Neuronal stem cell (in vitro differentiated cells): Measurements from ENCODE around the gene HPCAL4.

Experiments used
- DNase-seq: peaks from one replicate; pipeline ENCODE4 v3.0.0-alpha.2; 2013; ENCODE audit warnings: low spot score
- H2AFZ ChIP-seq: one replicate; pipeline ENCODE4 v1.6.1; 2013; ENCODE audit warnings: mild to moderate bottlenecking, low read length, inconsistent platforms
- H2AK5ac ChIP-seq: 2 replicates; pipeline ENCODE4 v1.6.1; 2013; ENCODE audit warnings: low read depth, mild to moderate bottlenecking, inconsistent platforms, low read length, moderate library complexity, mixed read lengths
- H2BK120ac ChIP-seq: 2 replicates; pipeline ENCODE4 v1.6.1; 2013; ENCODE audit warnings: low read depth, mild to moderate bottlenecking, inconsistent platforms, low read length, moderate library complexity, mixed read lengths
- H2BK12ac ChIP-seq: one replicate; pipeline ENCODE4 v1.6.1; 2013; ENCODE audit warnings: low read length, inconsistent platforms
- H2BK15ac ChIP-seq: 2 replicates; pipeline ENCODE4 v1.6.1; 2013; ENCODE audit warnings: mild to moderate bottlenecking, low read length, inconsistent platforms, mixed read lengths
- H2BK5ac ChIP-seq: one replicate; pipeline ENCODE4 v1.6.1; 2013; ENCODE audit warnings: inconsistent platforms, mild to moderate bottlenecking, low read length, moderate library complexity
- H3K14ac ChIP-seq: one replicate; pipeline ENCODE4 v1.6.1; 2013; ENCODE audit warnings: low read length, inconsistent platforms
- H3K18ac ChIP-seq: 2 replicates; pipeline ENCODE4 v1.6.1; 2013; ENCODE audit warnings: low read length, inconsistent platforms
- H3K23ac ChIP-seq: 2 replicates; pipeline ENCODE4 v1.6.1; 2013; ENCODE audit warnings: low read depth, mild to moderate bottlenecking, mixed read lengths, low read length, inconsistent platforms; ENCODE audit not compliant: poor library complexity
- H3K27ac ChIP-seq: replicated peaks from 3 replicates; pipeline ENCODE4 v1.5.1; 2013; ENCODE audit warnings: low read length, inconsistent platforms
- H3K27me3 ChIP-seq, 3 experiments: 2 replicates each; pipeline ENCODE4 v1.6.1; 2013; ENCODE audit warnings: low read length in 3 of 3, mild to moderate bottlenecking in 2 of 3, inconsistent platforms in 1 of 3, low read depth in 1 of 3, mixed read lengths in 1 of 3, moderate library complexity in 1 of 3; ENCODE audit not compliant: control insufficient read depth in 3 of 3, insufficient read depth in 3 of 3
- H3K36me3 ChIP-seq, 2 donors: replicated peaks in 1 of 2; 2 replicates each; pipeline ENCODE4 v1.6.1; 2013; ENCODE audit warnings: low read length in 2 of 2; ENCODE audit not compliant: control insufficient read depth in 2 of 2, insufficient read depth in 2 of 2
- H3K4ac ChIP-seq: 2 replicates; pipeline ENCODE4 v1.6.1; 2013; ENCODE audit warnings: inconsistent platforms, mild to moderate bottlenecking, low read length, moderate library complexity
- H3K4me1 ChIP-seq, 2 donors: 1 replicate in 1 of 2; 2 replicates in 1 of 2; pipeline ENCODE4 v1.6.1; 2013; ENCODE audit warnings: low read length in 2 of 2, low read depth in 1 of 2; ENCODE audit not compliant: control insufficient read depth in 2 of 2, insufficient read depth in 1 of 2
- H3K4me2 ChIP-seq: one replicate; pipeline ENCODE4 v1.6.1; 2013; ENCODE audit warnings: mild to moderate bottlenecking, low read length, inconsistent platforms; ENCODE audit not compliant: insufficient read depth, poor library complexity, severe bottlenecking
- H3K4me3 ChIP-seq, 2 donors: 2 replicates each; pipeline ENCODE4 v1.5.1; 2013; ENCODE audit warnings: low read length in 2 of 2, mild to moderate bottlenecking in 2 of 2, inconsistent platforms in 1 of 2, moderate library complexity in 1 of 2
- H3K79me1 ChIP-seq: one replicate; pipeline ENCODE4 v1.6.1; 2013; ENCODE audit warnings: low read depth, mild to moderate bottlenecking, inconsistent platforms, low read length, moderate library complexity
- H3K9ac ChIP-seq: one replicate; pipeline ENCODE4 v1.6.1; 2013; ENCODE audit warnings: mild to moderate bottlenecking, low read depth, low read length, inconsistent platforms; ENCODE audit not compliant: poor library complexity
- H3K9me3 ChIP-seq, 2 donors: replicated peaks in 1 of 2; 2 replicates each; pipeline versions ENCODE3 to v1.6.1; 2013; ENCODE audit warnings: low read length in 2 of 2, mild to moderate bottlenecking in 2 of 2, inconsistent platforms in 1 of 2, low read depth in 1 of 2, mixed read lengths in 1 of 2, moderate library complexity in 1 of 2; ENCODE audit not compliant: control insufficient read depth in 2 of 2, insufficient read depth in 1 of 2
- H4K8ac ChIP-seq: one replicate; pipeline ENCODE4 v1.6.1; 2013; ENCODE audit warnings: low read depth, mild to moderate bottlenecking, inconsistent platforms, low read length, moderate library complexity
- H4K91ac ChIP-seq: one replicate; pipeline ENCODE4 v1.6.1; 2013; ENCODE audit warnings: low read length, low read depth, mild to moderate bottlenecking, inconsistent platforms; ENCODE audit not compliant: poor library complexity
- WGBS, 2 donors: extraction: QIAGEN DNeasy Blood & Tissue Kit; methylation state at CpG; one replicate each; pipeline ENCODE4 v1.1.7; 2013; ENCODE audit warnings: missing lambda C conversion rate in 2 of 2, mixed read lengths in 1 of 2; ENCODE audit not compliant: insufficient read length in 2 of 2, insufficient replicate concordance in 1 of 2; ENCODE audit errors: extremely low coverage in 2 of 2; 5-methylcytosine and 5-hydroxymethylcytosine counted together

The HPCAL4 gene

DNA sequence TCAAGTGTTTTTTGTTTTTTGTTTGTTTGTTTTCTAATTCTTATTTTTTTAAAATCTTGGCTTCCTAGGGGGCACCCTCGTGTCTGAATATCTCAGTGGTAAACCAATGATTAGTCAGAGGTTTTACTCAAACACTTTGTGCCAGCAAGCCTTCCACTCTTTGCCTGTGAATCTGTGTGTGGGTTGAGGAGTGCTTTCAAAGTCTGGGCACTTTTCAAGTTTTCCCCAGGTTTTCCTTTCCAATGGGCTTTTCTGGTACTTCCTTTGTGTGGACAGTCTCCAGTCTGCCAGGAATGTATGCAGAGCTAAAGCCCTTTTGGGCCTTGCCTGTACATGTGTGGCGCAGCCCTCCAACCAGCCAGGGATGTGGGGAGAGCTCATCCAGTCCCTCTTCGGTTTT lies 37.8 kb upstream of the HPCAL4 start:
- H2BK15ac ChIP-seq: no peak overlapping the region
- no peak overlapping the region for H3K14ac ChIP-seq
- no peak overlapping the region for H3K18ac ChIP-seq
- H3K27ac ChIP-seq: no peak overlapping the region
- no peak overlapping the region for H3K4ac ChIP-seq
- H3K4me2 ChIP-seq: no peak overlapping the region
- no peak overlapping the region for H2BK120ac ChIP-seq
- H2AK5ac ChIP-seq: no peak overlapping the region
- H3K4me3 ChIP-seq: no peak overlapping the region
- H2AFZ ChIP-seq: peak overlapping the region; percentile 73
- H4K91ac ChIP-seq: no peak overlapping the region
- H3K27me3 ChIP-seq: peaks cover 0 to 79% (median 24%) of the 10 kb centered on the region in 3 experiments
- H2BK5ac ChIP-seq: no peak overlapping the region
- H3K36me3 ChIP-seq: no peaks in the 10 kb centered on the region
- H2BK12ac ChIP-seq: no peak overlapping the region
- H3K23ac ChIP-seq: no peak overlapping the region
- no peaks in the 10 kb centered on the region for H3K9me3 ChIP-seq
- peaks cover 0 to 6% of the 10 kb centered on the region in 2 donors for H3K4me1 ChIP-seq
- H3K79me1 ChIP-seq: no peaks in the 10 kb centered on the region
- no peak overlapping the region for H3K9ac ChIP-seq
- H4K8ac ChIP-seq: no peak overlapping the region
- DNase-seq: no peak
- no CpG with 5 or more reads among the region's 3 CpGs for WGBS, 2 donors

DNA sequence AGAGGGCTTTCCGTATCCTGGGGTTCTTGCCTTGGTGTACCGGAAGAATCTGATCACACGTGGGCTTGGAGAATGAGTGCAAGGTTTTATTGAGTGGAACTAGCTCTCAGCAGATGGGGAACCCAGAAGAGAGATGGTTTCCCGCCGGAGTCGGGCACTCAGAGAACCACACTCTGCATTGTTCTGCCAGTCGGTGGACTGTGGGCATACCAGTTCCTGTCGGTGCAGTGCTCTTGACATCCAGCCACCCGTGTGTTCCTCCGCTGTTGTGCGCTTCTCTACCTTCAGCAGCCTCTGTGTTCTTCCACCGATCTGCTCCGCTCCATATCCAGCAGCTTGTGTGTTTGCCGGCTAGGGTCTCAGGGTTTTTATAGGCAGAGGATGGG lies 36.7 kb upstream of the HPCAL4 start:
- Histone ChIP-seq H2BK120ac (no peak overlapping the region), H3K9ac (peak overlapping the region; percentile 60), H3K27me3 (peaks cover 0 to 77% (median 17%) of the 10 kb centered on the region in 3 experiments), H3K23ac (no peak overlapping the region), H3K4ac (no peak overlapping the region), H3K4me1 (peaks cover 0 to 3% of the 10 kb centered on the region in 2 donors), H3K18ac (peak overlapping the region; percentile 38), H4K91ac (no peak overlapping the region), H2BK15ac (no peak overlapping the region), H3K4me2 (no peak overlapping the region), H3K27ac (no peak overlapping the region), H3K36me3 (no peaks in the 10 kb centered on the region), H3K9me3 (no peaks in the 10 kb centered on the region), H2AK5ac (no peak overlapping the region), H4K8ac (no peak overlapping the region), H2AFZ (no peak overlapping the region), H3K14ac (no peak overlapping the region), H2BK5ac (no peak overlapping the region), H3K4me3 (no peak overlapping the region), H2BK12ac (no peak overlapping the region), H3K79me1 (no peaks in the 10 kb centered on the region)
- no peak for DNase-seq
- no CpG with 5 or more reads among the region's 14 CpGs for WGBS, 2 donors

DNA sequence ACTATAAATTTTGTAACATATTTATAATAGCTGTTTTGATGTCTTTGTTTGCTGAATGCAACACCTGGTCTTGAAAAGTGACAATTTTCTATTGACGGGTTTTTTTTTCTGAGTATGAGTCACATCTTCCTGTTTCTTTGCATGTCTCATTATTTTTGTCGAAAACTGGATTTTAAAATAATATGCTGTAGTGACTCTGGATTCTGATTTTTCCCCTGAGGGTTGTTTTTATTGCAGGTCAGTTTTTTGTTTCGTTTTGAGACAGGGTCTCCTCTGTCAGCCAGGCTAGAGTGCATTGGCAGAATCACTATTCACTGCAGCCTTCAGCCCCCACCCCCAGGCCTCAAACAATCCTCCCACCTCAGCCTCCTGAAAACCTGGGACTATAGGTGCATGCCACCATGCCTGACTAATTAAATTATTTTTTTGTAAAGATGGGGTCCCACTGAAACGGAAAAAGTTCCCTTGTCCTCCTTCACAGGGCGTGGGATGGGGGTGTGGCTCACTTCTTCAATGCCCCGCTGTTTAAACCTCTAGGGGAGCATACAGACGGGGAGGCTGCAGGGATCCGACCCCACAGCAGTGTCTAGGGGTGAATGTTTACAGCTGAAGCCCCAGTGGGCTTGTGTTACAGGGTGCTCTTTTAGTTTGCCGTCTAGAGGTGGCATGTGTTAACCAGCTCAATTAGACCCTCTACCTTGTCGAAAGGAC lies 36.1 kb upstream of the HPCAL4 start:
- H3K27me3 ChIP-seq: peaks cover 0 to 74% (median 13%) of the 10 kb centered on the region in 3 experiments
- H3K4ac ChIP-seq: no peak overlapping the region
- no peak overlapping the region for H3K14ac ChIP-seq

DNA sequence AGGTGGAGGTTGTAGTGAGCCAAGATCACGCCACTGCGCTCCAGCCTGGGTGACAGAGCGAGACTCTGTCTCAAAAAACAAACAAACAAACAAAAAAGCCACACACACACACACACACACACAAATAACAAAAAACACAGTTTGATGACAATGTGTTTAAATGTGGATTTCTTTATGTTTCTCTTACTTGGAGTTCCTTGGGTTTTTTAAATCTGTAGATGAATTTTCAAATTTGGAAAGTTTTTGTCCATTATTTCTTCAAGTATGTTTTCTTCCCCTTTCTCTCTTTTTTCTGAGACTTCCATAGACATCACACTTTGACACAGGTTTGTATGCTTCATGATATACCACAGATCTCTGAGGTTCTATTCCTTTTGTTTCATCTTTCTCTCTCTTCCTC lies 35.4 kb upstream of the HPCAL4 start:
- Histone ChIP-seq H3K79me1 (no peaks in the 10 kb centered on the region), H2AK5ac (no peak overlapping the region), H3K9me3 (no peaks in the 10 kb centered on the region), H3K14ac (no peak overlapping the region), H2AFZ (no peak overlapping the region), H3K4me3 (no peak overlapping the region), H2BK120ac (no peak overlapping the region), H2BK12ac (no peak overlapping the region), H3K27ac (no peak overlapping the region), H2BK5ac (no peak overlapping the region), H3K4me1 (peaks cover 0 to 3% of the 10 kb centered on the region in 2 donors), H3K27me3 (peaks cover 0 to 79% (median 16%) of the 10 kb centered on the region in 3 experiments), H3K9ac (no peak overlapping the region), H3K4me2 (no peak overlapping the region), H4K8ac (no peak overlapping the region), H3K18ac (no peak overlapping the region), H3K36me3 (no peaks in the 10 kb centered on the region), H3K23ac (no peak overlapping the region), H2BK15ac (no peak overlapping the region), H3K4ac (no peak overlapping the region), H4K91ac (no peak overlapping the region)
- no peak for DNase-seq
- no CpG with 5 or more reads among the region's 3 CpGs for WGBS, 2 donors

More for the DNA sequence above, 36.1 kb upstream of the HPCAL4 start:
- WGBS, 2 donors: no CpG with 5 or more reads among the region's 10 CpGs
- Histone ChIP-seq H2BK120ac (no peak overlapping the region), H2AFZ (no peak overlapping the region), H3K27ac (no peak overlapping the region), H2BK15ac (no peak overlapping the region), H3K18ac (no peak overlapping the region), H3K4me2 (no peak overlapping the region), H3K4me3 (no peak overlapping the region), H4K91ac (no peak overlapping the region), H3K9ac (no peak overlapping the region), H3K36me3 (no peaks in the 10 kb centered on the region), H3K23ac (no peak overlapping the region), H2AK5ac (no peak overlapping the region), H3K4me1 (peaks cover 0 to 3% of the 10 kb centered on the region in 2 donors), H4K8ac (no peak overlapping the region), H2BK5ac (no peak overlapping the region), H3K9me3 (no peaks in the 10 kb centered on the region), H3K79me1 (no peaks in the 10 kb centered on the region), H2BK12ac (no peak overlapping the region)
- DNase-seq: no peak
